Neural progenitor cell (in vitro differentiated cells): ENCODE data around the gene NECTIN3.

Experiments
- CTCF ChIP-seq: fragments of 200-600 bp; sonication (generic); IDR thresholded peaks from 2 replicates; pipeline ENCODE4 v1.5.1; 2017; ENCODE audit warnings: antibody characterized with exemption, mild to moderate bottlenecking
- EZH2 ChIP-seq: fragments of 200-600 bp; sonication (generic); IDR thresholded peaks from 2 replicates; pipeline ENCODE4 v1.6.1; 2017; ENCODE audit warnings: antibody characterized with exemption, mild to moderate bottlenecking, moderate library complexity
- EZH2phosphoT487 ChIP-seq: fragments of 200-600 bp; sonication (generic); IDR thresholded peaks from 2 replicates; pipeline ENCODE4 v1.6.1; 2017; ENCODE audit warnings: antibody characterized with exemption

DNA sequence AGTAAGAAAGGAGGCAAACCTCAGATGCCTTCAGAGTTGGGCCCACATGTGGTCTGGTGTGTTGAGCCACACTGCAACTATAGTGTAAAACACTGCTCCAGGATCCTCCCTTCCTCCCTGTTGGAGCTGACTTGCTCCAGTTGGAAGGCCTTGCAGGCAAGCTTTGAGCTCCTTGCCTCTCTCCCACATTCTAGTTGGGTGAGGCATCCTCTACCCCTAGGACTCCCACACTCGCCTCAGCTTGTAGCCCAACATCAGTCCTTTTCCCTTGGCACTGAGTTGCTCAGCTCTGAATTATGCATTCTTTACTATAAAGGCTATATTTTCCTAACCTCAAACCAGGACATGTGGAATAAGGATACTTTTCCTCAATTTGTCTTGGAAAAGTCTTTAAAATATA, 143.9 kb downstream of the NECTIN3 start:
- TF ChIP-seq CTCF (no peak), EZH2 (no peak), EZH2phosphoT487 (no peak)
